AG04449 (cell line): ENCODE measurements around the gene THBS1.

Source experiments
- CTCF ChIA-PET: fragments of 350-600 bp; formaldehyde crosslinking; extraction: SDS; loops from one replicate; lab custom pipeline; 2021; ENCODE audit warnings: antibody characterized with exemption; lab: Yijun Ruan, JAX
- POLR2A ChIA-PET: fragments of 400-600, 350-600 bp; formaldehyde crosslinking; extraction: SDS; loops from one replicate; lab custom pipeline; 2020; ENCODE audit warnings: antibody characterized with exemption, inconsistent platforms; lab: Yijun Ruan, JAX
- DNase-seq: peaks from one replicate; pipeline ENCODE4 v3.0.0-alpha.2; 2010; ENCODE audit warnings: low read depth, low spot score
- H3K4me3 ChIP-seq: 2 replicates; pipeline ENCODE4 v1.5.1; 2011; ENCODE audit warnings: low read depth, mild to moderate bottlenecking, control low read depth, low read length
- TF ChIP-seq, protein P1 (sequence below): IDR thresholded peaks from one replicate; pipeline ENCODE4 v1.5.1; 2011; ENCODE audit warnings: mild to moderate bottlenecking, moderate library complexity, low read length, control low read depth, inconsistent platforms; ENCODE audit not compliant: insufficient read depth; ENCODE audit errors: missing control alignments

The THBS1 gene

DNA sequence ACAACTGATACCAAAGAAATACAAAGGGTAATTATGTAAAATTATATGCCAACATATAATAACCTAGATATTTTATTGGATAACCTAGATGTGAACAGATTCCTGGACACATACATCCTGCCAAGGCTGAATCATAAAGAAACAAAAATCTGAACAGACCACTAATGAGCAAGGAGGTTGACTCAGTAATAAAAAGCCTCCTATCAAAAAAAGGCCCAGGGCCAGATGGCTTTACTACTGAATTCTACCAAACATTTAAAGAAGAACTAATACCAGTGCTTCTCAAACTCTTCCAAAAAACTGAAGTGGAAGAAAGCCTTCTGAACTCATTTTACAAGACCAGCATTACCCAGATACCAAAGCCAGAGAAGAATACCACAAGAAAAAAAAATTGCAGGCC, 32.4 kb downstream of the THBS1 start:
- DNase-seq, result no peak
- TF ChIP-seq, protein P1, sequence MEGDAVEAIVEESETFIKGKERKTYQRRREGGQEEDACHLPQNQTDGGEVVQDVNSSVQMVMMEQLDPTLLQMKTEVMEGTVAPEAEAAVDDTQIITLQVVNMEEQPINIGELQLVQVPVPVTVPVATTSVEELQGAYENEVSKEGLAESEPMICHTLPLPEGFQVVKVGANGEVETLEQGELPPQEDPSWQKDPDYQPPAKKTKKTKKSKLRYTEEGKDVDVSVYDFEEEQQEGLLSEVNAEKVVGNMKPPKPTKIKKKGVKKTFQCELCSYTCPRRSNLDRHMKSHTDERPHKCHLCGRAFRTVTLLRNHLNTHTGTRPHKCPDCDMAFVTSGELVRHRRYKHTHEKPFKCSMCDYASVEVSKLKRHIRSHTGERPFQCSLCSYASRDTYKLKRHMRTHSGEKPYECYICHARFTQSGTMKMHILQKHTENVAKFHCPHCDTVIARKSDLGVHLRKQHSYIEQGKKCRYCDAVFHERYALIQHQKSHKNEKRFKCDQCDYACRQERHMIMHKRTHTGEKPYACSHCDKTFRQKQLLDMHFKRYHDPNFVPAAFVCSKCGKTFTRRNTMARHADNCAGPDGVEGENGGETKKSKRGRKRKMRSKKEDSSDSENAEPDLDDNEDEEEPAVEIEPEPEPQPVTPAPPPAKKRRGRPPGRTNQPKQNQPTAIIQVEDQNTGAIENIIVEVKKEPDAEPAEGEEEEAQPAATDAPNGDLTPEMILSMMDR, result no peak
- H3K4me3 ChIP-seq, result no peak overlapping the region
- CTCF ChIA-PET, result no interaction called here
- POLR2A ChIA-PET, result no interaction called here

DNA sequence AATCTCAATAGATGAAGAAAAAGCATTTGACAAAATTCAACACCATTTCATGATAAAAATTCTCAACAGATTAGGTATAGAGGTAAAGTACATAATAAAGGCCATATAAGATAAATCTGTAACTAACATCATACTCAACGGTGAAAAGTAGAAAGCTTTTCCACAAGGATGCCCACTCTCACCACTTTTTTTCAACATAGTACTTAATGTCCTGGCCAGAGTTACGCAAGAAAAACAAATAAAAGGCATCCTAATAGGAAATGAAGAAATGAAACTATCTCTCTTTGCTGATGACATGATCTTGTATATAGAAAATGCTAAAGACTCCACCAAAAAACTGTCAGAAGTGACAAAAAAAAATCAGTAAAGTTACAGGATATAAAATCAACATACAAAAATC, 33.0 kb downstream of the THBS1 start:
- no peak overlapping the region for H3K4me3 ChIP-seq
- TF ChIP-seq, protein P1, result no peak
- CTCF ChIA-PET, result no interaction called here
- DNase-seq, result no peak
- POLR2A ChIA-PET, result no interaction called here

DNA sequence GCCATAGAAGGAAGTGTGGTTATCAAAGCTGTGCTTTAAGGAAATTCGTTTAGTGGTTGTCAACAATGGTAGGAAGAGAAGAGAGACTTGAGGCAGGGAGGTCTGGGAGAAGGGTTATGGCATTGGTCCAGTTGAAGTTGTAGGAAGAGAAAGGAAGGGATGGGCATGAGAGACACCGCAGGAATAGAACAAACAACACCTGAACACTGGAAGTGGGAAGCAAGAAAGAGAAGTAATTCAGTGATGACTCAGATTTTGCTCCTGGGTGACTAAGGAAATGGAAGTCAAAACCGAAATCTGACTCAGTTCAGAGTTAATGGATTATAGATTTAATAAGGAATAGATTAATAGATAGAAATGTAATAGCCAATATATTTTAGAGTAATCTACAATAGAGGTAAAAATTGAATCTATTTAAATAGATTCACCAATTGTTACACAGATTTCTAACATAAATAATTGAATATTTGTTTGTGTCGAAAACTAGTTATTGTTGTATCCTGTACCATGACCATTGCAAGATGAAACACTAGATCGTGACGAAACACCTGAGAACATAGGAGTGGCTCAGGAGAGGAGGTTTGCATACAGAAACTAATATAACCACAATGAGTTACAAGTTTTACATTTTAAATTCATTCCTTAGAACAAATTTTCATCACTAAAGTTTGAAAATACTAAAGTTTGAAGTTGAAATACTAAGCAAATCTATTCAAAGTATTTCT, 36.0 kb downstream of the THBS1 start:
- no peak for DNase-seq
- ChIA-PET CTCF (interaction anchor here (1.8 kb wide), 1 partner anchor 69 kb away, joined by 4 read pairs; no protein-coding TSS in a partner anchor), POLR2A (no interaction called here)
- no peak overlapping the region for H3K4me3 ChIP-seq
- TF ChIP-seq, protein P1, result no peak

DNA sequence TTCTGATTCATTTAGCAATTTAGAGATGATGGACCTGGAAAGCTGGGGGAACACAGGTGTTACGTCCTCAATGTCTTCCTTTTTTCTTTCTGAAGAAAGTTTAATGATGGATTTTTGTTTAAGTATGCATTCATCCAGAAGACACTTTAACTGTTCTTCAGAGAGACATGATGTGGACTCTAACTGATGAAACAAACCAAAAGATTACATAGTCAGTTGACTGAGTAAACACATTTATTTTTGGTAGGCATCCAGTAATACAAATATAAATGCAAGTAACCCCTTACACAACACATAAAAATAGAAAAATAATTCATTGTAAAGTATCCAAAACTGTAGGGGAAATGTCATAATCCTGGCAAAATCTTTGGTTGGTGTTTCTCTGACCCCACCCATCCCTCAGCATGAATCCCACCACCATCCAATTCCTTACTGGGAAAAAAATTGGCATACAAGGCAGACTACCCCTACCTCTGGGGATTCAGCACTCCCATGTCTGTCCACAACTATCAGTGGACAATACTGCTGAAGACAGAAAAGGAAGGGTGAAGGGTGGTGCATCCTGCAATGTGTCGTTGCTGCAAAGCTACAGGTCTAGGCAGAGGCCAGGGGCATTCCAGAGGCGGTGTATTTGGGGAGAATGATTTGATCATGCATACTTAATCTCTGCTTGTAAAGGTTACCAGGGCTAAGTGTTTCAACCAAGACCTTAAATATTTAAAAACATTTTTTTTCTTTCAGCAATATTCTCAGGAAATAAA, 37.4 kb downstream of the THBS1 start:
- no peak overlapping the region for H3K4me3 ChIP-seq
- CTCF ChIA-PET, result no interaction called here
- POLR2A ChIA-PET, result no interaction called here
- TF ChIP-seq, protein P1, result no peak
- DNase-seq, result no peak

DNA sequence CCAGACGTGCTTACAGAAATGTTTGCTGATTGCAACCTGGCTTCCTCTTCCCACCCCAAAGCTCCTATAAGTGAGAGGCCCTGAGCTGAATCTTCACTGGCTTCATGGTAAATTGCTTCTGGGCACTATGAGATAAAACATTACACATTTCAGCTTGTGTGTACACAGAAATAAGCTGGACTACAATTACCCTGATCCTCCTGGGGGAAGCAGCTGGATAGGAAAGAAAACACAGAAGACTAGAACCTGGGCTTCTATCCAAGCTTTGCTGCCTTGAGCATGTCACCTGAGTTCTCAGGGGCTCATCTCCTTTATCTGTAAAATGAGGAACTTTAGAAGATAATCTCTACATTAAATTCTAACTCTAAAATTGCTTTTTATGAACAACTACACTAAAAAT, 40.3 kb downstream of the THBS1 start:
- ChIA-PET POLR2A (interaction anchor here (0.6 kb wide), 1 partner anchor 36 kb away, joined by 3 read pairs; no protein-coding TSS in a partner anchor), CTCF (interaction anchor here (2.3 to 14.6 kb wide), 2 partner anchors 10 to 135 kb away, joined by 10 to 94 read pairs; no protein-coding TSS in a partner anchor)
- no peak for DNase-seq
- H3K4me3 ChIP-seq, result no peak overlapping the region
- TF ChIP-seq, protein P1, result no peak

DNA sequence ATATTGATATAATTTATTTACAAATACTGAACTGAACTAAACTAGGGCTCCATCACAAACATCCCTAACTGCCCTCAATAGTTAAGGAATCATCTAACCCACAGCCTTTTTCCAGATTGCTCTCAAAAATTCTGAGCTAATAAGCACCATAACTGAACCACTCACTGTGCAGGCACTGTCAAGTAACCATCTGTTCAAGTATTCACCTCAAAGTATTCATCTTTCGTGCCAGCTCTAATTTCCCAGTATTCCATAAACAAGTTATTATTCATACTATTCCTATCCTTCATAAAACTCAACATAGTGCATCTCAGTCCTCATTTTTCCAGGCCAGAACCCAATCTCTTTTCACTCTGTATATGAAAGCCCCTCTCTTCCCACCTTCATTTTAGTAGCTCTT, 41.1 kb downstream of the THBS1 start:
- H3K4me3 ChIP-seq, result no peak overlapping the region
- no peak for DNase-seq
- TF ChIP-seq, protein P1, result no peak
- CTCF ChIA-PET, result interaction anchor here (0.6 to 14.6 kb wide), 3 partner anchors 10 to 151 kb away, joined by 3 to 94 read pairs (median 10); no protein-coding TSS in a partner anchor
- POLR2A ChIA-PET, result no interaction called here
